Urothelium cell line (cell line): ENCODE data around the gene MYDGF.
A peak's percentile ranks its signal among the peaks of the same experiment; 100 is the strongest.

ENCODE experiments used
- DNase-seq: peaks from one replicate; pipeline ENCODE4 v3.0.0; 2011; ENCODE audit warnings: low spot score, mixed read lengths
- FAIRE-seq: peaks from 2 replicates; lab custom pipeline; 2011; peaks lifted over from hg19 to GRCh38; lab: Jason Lieb, UNC

The MYDGF gene

GRCh38 chr19:4678881-4679790 is 9.0 kb upstream of the MYDGF start:
- FAIRE-seq (no peak), DNase-seq (peak; percentile 9)

GRCh38 chr19:4676955-4677731 is 7.0 kb upstream of the MYDGF start:
- no peak for FAIRE-seq
- DNase-seq: peak; percentile 31

GRCh38 chr19:4675346-4675745 is 5.2 kb upstream of the MYDGF start:
- no peak for FAIRE-seq
- DNase-seq: no peak

GRCh38 chr19:4673726-4674125 is 3.6 kb upstream of the MYDGF start:
- DNase-seq (no peak), FAIRE-seq (no peak)

- no peak for FAIRE-seq
- no peak for DNase-seq
These were observed 3.1 kb upstream of the MYDGF start for GRCh38 chr19:4673216-4673615.

- DNase-seq: no peak
- no peak for FAIRE-seq
These were observed 1.2 kb upstream of the MYDGF start for GRCh38 chr19:4671185-4671851.

- no peak for FAIRE-seq
- no peak for DNase-seq
These were observed 5.5 kb downstream of the MYDGF start for GRCh38 chr19:4664642-4665041.

DNA sequence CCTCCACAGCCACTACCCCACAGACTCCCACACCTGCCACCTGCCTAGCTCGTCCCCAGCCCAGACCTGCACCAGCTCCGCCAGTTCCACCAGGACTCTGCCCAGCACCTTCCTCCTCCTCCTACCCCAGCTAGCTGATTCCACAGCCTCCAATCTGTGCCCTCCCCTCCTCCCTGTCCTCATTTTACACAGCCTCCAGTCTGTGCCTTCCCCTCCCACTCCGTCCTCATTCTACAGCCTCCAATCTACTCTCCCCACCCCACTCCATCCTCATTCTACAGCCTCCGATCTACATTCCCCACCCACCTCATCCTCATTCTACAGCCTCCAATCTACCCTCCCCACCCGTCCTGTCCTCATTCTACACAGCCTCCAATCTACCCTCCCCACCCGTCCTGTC is 7.3 kb downstream of the MYDGF start:
- DNase-seq: no peak
- FAIRE-seq: peak; percentile 35

GRCh38 chr19:4662020-4662695 is 8.0 kb downstream of the MYDGF start:
- DNase-seq (no peak), FAIRE-seq (no peak)

- DNase-seq: no peak
- FAIRE-seq: no peak
These were observed 9.1 kb downstream of the MYDGF start for GRCh38 chr19:4660993-4661392.

GRCh38 chr19:4660181-4660791 is 9.9 kb downstream of the MYDGF start:
- DNase-seq (peak; percentile 16), FAIRE-seq (no peak)

GRCh38 chr19:4657835-4658234 is 12.3 kb downstream of the MYDGF start:
- FAIRE-seq (no peak), DNase-seq (no peak)

DNA sequence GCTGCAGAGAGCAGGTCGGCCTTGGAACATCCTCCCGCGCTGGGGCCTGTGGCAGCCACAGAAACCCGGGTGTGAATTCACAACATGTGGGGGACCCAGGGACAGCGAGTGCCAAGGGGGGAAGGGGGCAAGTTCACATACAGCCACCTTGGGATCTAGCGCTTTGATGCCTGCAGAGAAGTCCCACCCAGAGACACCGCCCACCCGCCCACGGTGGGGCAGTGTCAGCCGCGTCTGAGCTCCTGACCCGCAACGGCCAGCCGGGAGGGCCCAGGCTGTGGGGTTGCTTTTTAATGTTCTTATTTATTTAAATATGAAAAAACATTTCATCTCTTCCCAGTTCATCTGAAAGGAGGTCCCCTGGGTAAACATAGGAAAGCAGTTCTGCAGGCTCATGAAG is 12.9 kb downstream of the MYDGF start:
- no peak for FAIRE-seq
- DNase-seq: no peak

- DNase-seq (no peak), FAIRE-seq (no peak)
These were observed 14.0 kb downstream of the MYDGF start for GRCh38 chr19:4656102-4656501.

GRCh38 chr19:4654437-4655361 is 15.4 kb downstream of the MYDGF start:
- FAIRE-seq (no peak), DNase-seq (no peak)

- DNase-seq (no peak), FAIRE-seq (no peak)
These were observed 16.2 kb downstream of the MYDGF start for GRCh38 chr19:4653793-4654436.

DNA sequence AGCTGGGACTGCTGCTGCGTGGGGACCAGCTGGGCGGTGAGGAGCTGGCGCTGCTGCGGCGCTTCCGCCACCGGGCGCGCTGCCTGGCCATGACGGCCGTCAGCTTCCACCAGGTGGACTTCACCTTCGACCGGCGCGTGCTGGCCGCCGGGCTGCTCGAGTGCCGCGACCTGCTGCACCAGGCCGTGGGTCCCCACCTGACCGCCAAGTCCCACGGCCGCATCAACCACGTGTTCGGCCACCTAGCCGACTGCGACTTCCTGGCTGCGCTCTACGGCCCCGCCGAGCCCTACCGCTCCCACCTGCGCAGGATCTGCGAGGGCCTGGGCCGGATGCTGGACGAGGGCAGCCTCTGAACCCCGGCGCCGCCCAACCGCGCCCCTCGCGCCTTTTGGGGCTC is 18.1 kb downstream of the MYDGF start:
- FAIRE-seq: no peak
- DNase-seq: no peak

DNA sequence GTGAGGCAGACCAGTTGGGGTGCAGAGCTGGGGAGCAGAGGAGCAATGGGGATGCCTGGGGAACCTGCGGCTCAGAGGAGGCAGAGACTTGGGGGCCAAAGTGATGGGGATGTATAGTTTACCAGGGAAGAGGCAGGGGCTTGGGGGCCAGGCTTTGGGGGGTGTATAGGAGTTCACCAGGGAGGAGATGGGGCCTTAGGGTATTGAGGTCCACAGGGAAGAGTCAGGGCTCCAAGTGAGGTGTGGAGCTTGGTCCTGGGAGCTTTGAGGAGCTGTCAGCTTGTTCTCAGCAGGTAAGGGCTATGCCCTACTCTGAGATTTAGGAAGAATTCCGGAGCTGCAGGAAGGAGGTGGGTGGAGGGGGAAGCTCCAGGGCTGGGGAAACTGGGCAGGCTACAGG is 20.0 kb downstream of the MYDGF start:
- FAIRE-seq (no peak), DNase-seq (no peak)
